Measurements from ENCODE around the gene KLHL18.
"Not testable (repeated sequence)": the region's sequence is repeated elsewhere in the genome, so short reads cannot be mapped to it uniquely, and the experiment has no call there.

The KLHL18 gene

GRCh38 chr3:47366833-47367232, 84.1 kb downstream of the KLHL18 start:
- DNase-seq = no peak

- DNase-seq = no peak
Measured at GRCh38 chr3:47367631-47368030, 84.9 kb downstream of the KLHL18 start.

GRCh38 chr3:47370020-47370419, 87.3 kb downstream of the KLHL18 start:
- DNase-seq = not testable (repeated sequence)

DNA sequence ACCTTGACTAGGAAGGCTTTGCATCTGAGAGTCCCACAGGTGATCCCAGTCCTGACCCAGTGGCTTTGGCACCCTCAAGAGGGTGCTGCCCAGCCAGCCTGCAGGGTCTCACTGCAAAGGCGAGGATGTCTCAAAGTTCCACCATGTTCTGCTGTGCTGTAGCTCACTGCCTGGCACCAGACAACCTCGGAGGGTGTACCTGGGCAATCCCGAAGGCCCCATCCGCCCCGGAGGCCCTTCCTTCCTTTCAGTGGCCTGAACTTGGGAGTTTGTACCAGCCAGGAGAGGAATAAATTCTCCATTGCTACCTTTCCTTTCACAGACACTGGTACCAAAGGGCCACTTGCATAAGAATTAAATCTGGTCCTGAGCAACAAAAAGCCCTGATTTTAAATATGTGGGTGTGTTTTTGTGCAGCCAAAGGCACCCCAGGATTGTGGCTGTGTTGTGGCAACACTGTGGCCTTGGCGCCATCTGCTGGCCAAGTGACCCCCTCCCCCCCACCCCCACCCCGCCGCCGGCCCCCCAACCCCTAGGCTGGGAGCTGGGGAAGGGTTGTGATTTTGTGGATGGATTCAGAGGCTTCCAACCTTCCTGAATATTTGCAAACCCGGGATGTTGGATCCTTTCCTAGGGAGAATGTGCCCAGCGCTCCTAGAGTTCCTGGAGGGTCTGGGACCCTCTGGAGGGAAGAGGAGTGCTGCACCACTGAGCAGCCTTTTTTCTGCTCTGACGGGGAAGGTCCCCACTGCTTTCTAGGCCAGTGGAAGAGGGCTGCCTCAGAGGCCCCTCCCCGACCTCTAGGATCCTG, 88.3 kb downstream of the KLHL18 start:
- DNase-seq = no peak

- DNase-seq = no peak
Measured at GRCh38 chr3:47374587-47374986, 91.8 kb downstream of the KLHL18 start.

DNA sequence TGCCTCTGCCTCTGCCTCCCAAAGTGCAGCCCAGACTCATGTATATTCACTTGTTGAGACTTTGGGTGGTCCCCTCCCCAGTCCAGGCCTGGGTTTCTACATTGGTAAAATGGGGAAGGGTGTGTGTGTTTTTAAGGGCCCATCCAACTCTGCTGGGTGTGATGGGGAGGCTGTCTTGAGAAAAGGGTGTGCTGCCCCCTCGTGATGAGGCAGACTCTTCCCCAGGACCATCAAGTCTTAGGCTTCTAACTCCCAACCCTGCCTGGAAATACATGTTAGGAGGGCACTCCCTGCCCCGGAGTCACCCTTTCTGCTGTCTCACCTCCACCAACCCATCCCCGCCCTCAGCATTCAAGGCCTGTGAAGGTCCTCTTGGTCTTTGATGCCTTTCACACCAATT, 93.6 kb downstream of the KLHL18 start:
- DNase-seq = no peak

GRCh38 chr3:47377186-47377585, 94.4 kb downstream of the KLHL18 start:
- DNase-seq = no peak

GRCh38 chr3:47378869-47379268, 96.1 kb downstream of the KLHL18 start:
- no peak for DNase-seq

- DNase-seq = no peak
Measured at GRCh38 chr3:47379411-47379899, 96.7 kb downstream of the KLHL18 start.

- DNase-seq = no peak
Measured at GRCh38 chr3:47380026-47380600, 97.4 kb downstream of the KLHL18 start.

GRCh38 chr3:47380601-47381316, 98.0 kb downstream of the KLHL18 start, which contains the start of gene PTPN23:
TSS of gene PTPN23 (plus strand) at chr3:47381021. CDS start at chr3:47381097, 76 bp downstream.
- DNase-seq = peak; percentile 85

- peak; percentile 39 for DNase-seq
Measured at GRCh38 chr3:47381317-47382157, 98.8 kb downstream of the KLHL18 start.

DNA sequence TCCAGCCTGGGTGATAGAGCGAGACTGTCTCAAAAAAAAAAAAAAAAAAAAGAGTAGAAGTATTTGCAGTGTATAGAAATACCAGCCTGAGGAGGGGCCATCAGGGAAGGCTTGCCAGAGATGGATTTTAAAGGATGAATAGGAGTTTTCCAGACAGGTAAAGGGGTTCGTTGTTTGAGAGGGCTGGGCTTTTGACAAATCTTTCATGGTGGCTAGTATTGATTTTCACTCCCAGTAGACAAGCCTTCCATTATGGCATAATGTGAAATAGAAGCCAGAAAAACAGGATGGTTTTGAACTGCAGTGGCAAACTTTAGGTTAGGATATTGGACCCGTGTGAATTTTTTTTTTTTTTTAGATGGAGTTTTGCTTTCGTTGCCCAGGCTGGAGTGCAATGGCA, 101.7 kb downstream of the KLHL18 start:
- DNase-seq = no peak

GRCh38 chr3:47385007-47385406, 102.3 kb downstream of the KLHL18 start:
- DNase-seq = no peak

DNA sequence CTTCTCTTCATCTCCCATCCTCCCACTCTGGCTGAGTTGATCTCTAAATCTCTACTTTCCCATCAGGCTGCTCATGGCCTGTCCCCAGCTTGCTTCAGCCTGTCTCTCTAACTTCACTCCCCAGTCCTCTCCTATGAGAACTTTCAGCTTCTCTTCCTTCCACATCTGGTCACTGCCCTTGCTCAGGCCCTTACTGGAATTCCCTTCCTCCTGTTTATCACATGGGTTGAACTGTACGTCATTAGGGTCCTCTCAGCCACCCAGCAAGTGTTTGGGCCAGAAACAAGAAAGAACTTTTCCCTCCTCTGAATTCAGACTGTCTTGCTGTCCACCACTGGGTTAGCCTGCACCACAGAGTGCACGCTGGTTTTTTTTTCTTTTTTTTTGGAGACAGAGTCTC, 103.1 kb downstream of the KLHL18 start:
- no peak for DNase-seq

- DNase-seq = no peak
Measured at GRCh38 chr3:47392933-47393332, 110.2 kb downstream of the KLHL18 start.

GRCh38 chr3:47394140-47394870, 111.6 kb downstream of the KLHL18 start:
- DNase-seq = no peak

GRCh38 chr3:47394881-47395280, 112.1 kb downstream of the KLHL18 start:
- DNase-seq = peak; percentile 49
